GM23338 (cell line): ENCODE results near the gene ZDBF2.

Source experiments
- CREB1 ChIP-seq: fragments of 250-450 bp; sonication (Bioruptor Pico); IDR thresholded peaks from 2 replicates; pipeline ENCODE4 v1.5.0; 2020; ENCODE audit warnings: low read depth, mild to moderate bottlenecking, moderate library complexity
- EZH2 ChIP-seq: fragments of 200-600 bp; sonication (generic); IDR thresholded peaks from one replicate; pipeline ENCODE4 v1.8.0; 2017; ENCODE audit warnings: antibody characterized with exemption, mild to moderate bottlenecking, low read depth; ENCODE audit not compliant: unreplicated experiment
- EZH2phosphoT487 ChIP-seq: fragments of 200-600 bp; sonication (generic); IDR thresholded peaks from one replicate; pipeline ENCODE4 v1.8.1; 2018; ENCODE audit warnings: antibody characterized with exemption; ENCODE audit not compliant: unreplicated experiment
- JUNB ChIP-seq: IDR thresholded peaks from one replicate; pipeline ENCODE4 v1.6.1; 2016; ENCODE audit warnings: antibody characterized with exemption; ENCODE audit not compliant: unreplicated experiment
- NANOG ChIP-seq: IDR thresholded peaks from 2 replicates; pipeline ENCODE4 v1.6.1; 2016; ENCODE audit warnings: antibody characterized with exemption, borderline replicate concordance
- POLR2AphosphoS5 ChIP-seq: IDR thresholded peaks from 2 replicates; pipeline ENCODE4 v1.6.1; 2016; ENCODE audit warnings: antibody characterized with exemption, low read depth
- STAT1 ChIP-seq: IDR thresholded peaks from one replicate; pipeline ENCODE4 v1.6.1; 2016; ENCODE audit warnings: antibody characterized with exemption; ENCODE audit not compliant: unreplicated experiment
- ZNF114 ChIP-seq: fragments of 250-450 bp; sonication (Bioruptor Pico); IDR thresholded peaks from 2 replicates; pipeline ENCODE4 v1.5.0; 2020; ENCODE audit warnings: mild to moderate bottlenecking, moderate library complexity
- ZNF331 ChIP-seq: fragments of 250-450 bp; sonication (Bioruptor Pico); IDR thresholded peaks from 2 replicates; pipeline ENCODE4 v1.5.0; 2020; ENCODE audit warnings: low read depth, mild to moderate bottlenecking, moderate library complexity
- TF ChIP-seq, protein P1 (sequence below): IDR thresholded peaks from one replicate; pipeline ENCODE4 v1.6.1; 2018; ENCODE audit warnings: antibody characterized with exemption; ENCODE audit not compliant: unreplicated experiment
- TF ChIP-seq, protein P2 (sequence below), 2 experiments: fragments of 200-600 bp in 1 of 2; sonication (generic) in 1 of 2; conservative IDR thresholded peaks; 2 replicates each; pipeline versions ENCODE4 v1.5.1 to v1.6.1; 2016 to 2017; ENCODE audit warnings: antibody characterized with exemption in 2 of 2, low read depth in 2 of 2, mild to moderate bottlenecking in 2 of 2, moderate library complexity in 1 of 2
- TF ChIP-seq, protein P3 (sequence below): fragments of 250-450 bp; sonication (Bioruptor Pico); IDR thresholded peaks from 2 replicates; pipeline ENCODE4 v1.5.0; 2020; ENCODE audit warnings: mild to moderate bottlenecking, moderate library complexity
- TF ChIP-seq, protein P4 (sequence below): IDR thresholded peaks from 2 replicates; pipeline ENCODE4 v1.6.1; 2016; ENCODE audit warnings: antibody characterized with exemption

DNA sequence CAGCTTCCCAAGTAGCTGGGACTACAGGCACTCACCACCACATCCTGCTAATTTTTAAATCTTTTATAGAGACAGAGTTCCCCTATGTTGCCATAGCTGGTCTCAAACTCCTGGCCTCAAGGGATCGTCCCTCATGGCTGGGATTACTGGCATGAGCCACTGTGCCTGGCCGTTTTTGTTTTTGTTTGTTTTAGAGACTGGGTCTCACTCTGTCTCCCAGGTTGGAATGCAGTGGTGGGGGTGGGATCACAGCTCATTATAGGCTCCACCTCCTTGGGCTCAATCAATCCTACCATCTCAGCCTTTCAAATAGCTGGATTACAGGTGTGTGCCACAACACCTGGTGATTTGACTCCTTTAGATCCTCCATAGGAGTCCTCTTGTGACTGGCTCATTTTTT lies 19.5 kb upstream of the ZDBF2 start:
- TF ChIP-seq, protein P1, sequence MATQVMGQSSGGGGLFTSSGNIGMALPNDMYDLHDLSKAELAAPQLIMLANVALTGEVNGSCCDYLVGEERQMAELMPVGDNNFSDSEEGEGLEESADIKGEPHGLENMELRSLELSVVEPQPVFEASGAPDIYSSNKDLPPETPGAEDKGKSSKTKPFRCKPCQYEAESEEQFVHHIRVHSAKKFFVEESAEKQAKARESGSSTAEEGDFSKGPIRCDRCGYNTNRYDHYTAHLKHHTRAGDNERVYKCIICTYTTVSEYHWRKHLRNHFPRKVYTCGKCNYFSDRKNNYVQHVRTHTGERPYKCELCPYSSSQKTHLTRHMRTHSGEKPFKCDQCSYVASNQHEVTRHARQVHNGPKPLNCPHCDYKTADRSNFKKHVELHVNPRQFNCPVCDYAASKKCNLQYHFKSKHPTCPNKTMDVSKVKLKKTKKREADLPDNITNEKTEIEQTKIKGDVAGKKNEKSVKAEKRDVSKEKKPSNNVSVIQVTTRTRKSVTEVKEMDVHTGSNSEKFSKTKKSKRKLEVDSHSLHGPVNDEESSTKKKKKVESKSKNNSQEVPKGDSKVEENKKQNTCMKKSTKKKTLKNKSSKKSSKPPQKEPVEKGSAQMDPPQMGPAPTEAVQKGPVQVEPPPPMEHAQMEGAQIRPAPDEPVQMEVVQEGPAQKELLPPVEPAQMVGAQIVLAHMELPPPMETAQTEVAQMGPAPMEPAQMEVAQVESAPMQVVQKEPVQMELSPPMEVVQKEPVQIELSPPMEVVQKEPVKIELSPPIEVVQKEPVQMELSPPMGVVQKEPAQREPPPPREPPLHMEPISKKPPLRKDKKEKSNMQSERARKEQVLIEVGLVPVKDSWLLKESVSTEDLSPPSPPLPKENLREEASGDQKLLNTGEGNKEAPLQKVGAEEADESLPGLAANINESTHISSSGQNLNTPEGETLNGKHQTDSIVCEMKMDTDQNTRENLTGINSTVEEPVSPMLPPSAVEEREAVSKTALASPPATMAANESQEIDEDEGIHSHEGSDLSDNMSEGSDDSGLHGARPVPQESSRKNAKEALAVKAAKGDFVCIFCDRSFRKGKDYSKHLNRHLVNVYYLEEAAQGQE, result no peak
- TF ChIP-seq, protein P2, sequence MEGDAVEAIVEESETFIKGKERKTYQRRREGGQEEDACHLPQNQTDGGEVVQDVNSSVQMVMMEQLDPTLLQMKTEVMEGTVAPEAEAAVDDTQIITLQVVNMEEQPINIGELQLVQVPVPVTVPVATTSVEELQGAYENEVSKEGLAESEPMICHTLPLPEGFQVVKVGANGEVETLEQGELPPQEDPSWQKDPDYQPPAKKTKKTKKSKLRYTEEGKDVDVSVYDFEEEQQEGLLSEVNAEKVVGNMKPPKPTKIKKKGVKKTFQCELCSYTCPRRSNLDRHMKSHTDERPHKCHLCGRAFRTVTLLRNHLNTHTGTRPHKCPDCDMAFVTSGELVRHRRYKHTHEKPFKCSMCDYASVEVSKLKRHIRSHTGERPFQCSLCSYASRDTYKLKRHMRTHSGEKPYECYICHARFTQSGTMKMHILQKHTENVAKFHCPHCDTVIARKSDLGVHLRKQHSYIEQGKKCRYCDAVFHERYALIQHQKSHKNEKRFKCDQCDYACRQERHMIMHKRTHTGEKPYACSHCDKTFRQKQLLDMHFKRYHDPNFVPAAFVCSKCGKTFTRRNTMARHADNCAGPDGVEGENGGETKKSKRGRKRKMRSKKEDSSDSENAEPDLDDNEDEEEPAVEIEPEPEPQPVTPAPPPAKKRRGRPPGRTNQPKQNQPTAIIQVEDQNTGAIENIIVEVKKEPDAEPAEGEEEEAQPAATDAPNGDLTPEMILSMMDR (conservative IDR thresholded peaks at IDR 0.05; ENCODE audit: low read depth in 2 of 2), result no peak
- TF ChIP-seq, protein P3, sequence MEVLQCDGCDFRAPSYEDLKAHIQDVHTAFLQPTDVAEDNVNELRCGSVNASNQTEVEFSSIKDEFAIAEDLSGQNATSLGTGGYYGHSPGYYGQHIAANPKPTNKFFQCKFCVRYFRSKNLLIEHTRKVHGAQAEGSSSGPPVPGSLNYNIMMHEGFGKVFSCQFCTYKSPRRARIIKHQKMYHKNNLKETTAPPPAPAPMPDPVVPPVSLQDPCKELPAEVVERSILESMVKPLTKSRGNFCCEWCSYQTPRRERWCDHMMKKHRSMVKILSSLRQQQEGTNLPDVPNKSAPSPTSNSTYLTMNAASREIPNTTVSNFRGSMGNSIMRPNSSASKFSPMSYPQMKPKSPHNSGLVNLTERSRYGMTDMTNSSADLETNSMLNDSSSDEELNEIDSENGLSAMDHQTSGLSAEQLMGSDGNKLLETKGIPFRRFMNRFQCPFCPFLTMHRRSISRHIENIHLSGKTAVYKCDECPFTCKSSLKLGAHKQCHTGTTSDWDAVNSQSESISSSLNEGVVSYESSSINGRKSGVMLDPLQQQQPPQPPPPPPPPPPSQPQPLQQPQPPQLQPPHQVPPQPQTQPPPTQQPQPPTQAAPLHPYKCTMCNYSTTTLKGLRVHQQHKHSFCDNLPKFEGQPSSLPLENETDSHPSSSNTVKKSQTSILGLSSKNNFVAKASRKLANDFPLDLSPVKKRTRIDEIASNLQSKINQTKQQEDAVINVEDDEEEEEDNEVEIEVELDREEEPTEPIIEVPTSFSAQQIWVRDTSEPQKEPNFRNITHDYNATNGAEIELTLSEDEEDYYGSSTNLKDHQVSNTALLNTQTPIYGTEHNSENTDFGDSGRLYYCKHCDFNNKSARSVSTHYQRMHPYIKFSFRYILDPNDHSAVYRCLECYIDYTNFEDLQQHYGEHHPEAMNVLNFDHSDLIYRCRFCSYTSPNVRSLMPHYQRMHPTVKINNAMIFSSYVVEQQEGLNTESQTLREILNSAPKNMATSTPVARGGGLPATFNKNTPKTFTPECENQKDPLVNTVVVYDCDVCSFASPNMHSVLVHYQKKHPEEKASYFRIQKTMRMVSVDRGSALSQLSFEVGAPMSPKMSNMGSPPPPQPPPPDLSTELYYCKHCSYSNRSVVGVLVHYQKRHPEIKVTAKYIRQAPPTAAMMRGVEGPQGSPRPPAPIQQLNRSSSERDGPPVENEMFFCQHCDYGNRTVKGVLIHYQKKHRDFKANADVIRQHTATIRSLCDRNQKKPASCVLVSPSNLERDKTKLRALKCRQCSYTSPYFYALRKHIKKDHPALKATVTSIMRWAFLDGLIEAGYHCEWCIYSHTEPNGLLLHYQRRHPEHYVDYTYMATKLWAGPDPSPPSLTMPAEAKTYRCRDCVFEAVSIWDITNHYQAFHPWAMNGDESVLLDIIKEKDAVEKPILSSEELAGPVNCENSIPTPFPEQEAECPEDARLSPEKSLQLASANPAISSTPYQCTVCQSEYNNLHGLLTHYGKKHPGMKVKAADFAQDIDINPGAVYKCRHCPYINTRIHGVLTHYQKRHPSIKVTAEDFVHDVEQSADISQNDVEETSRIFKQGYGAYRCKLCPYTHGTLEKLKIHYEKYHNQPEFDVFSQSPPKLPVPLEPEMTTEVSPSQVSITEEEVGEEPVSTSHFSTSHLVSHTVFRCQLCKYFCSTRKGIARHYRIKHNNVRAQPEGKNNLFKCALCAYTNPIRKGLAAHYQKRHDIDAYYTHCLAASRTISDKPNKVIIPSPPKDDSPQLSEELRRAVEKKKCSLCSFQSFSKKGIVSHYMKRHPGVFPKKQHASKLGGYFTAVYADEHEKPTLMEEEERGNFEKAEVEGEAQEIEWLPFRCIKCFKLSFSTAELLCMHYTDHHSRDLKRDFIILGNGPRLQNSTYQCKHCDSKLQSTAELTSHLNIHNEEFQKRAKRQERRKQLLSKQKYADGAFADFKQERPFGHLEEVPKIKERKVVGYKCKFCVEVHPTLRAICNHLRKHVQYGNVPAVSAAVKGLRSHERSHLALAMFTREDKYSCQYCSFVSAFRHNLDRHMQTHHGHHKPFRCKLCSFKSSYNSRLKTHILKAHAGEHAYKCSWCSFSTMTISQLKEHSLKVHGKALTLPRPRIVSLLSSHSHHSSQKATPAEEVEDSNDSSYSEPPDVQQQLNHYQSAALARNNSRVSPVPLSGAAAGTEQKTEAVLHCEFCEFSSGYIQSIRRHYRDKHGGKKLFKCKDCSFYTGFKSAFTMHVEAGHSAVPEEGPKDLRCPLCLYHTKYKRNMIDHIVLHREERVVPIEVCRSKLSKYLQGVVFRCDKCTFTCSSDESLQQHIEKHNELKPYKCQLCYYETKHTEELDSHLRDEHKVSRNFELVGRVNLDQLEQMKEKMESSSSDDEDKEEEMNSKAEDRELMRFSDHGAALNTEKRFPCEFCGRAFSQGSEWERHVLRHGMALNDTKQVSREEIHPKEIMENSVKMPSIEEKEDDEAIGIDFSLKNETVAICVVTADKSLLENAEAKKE (CRISPR knock-in tag), result no peak
- no peak for TF ChIP-seq ZNF114 (CRISPR knock-in tag)
- no peak for TF ChIP-seq POLR2AphosphoS5
- TF ChIP-seq CREB1, result no peak
- no peak for TF ChIP-seq EZH2
- TF ChIP-seq EZH2phosphoT487, result no peak
- TF ChIP-seq, protein P4, sequence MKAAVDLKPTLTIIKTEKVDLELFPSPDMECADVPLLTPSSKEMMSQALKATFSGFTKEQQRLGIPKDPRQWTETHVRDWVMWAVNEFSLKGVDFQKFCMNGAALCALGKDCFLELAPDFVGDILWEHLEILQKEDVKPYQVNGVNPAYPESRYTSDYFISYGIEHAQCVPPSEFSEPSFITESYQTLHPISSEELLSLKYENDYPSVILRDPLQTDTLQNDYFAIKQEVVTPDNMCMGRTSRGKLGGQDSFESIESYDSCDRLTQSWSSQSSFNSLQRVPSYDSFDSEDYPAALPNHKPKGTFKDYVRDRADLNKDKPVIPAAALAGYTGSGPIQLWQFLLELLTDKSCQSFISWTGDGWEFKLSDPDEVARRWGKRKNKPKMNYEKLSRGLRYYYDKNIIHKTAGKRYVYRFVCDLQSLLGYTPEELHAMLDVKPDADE, result no peak
- TF ChIP-seq STAT1, result no peak
- TF ChIP-seq JUNB, result no peak
- TF ChIP-seq ZNF331, result no peak
- TF ChIP-seq NANOG, result no peak
